ENCODE results near the gene CNDP2. TPM values are rescaled to one million over a fixed set of nuclear protein-coding genes. Genes with fewer than 3 reads are reported as not detected.

Gene CNDP2
- total RNA-seq, 1 experiment from 2014 or later = 75.3 TPM

DNA sequence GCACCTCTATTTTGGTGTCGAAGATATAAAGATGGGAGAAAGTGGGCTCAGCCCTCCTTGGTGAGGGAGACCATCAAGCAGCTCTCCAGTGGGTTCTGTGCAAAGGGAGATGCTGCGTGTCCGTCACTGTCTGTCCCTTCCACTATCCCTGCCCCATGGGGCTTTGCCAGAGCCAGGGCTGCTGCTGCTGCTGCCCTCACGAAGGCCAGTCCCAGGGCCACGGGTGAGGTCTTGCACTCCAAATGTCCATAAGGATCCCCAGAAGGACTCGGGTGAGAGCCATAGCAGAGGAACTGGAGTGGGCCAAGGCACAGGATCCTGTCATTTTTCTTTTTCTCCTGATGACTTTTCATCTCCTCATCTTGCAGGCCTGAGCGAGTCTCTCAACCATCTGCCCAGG is 35.3 kb upstream of the CNDP2 start:
- BruUV-seq (replicated peaks) = no TSS peak
- intact Hi-C loops (cut with micrococcal nuclease; ENCODE audit: unreplicated experiment) = loop anchor here (10.0 kb wide), 1 partner anchor 56 kb away; no protein-coding TSS in a partner anchor
- ChIA-PET CTCF (no interaction called here), POLR2A (ENCODE audit: low non-redundant PET) (no interaction called here)
- no peak for DNase-seq (ENCODE audit: low spot score)
- no peaks in the 10 kb centered on the region for H3K9me3 ChIP-seq (ENCODE audit: low read depth, low read length, poor library complexity, severe bottlenecking)
- peaks cover 62% of the 10 kb centered on the region for H3K27me3 ChIP-seq (replicated peaks; ENCODE audit: insufficient read depth, low read depth, low read length, poor library complexity)
- H3K4me1 ChIP-seq (ENCODE audit: insufficient read depth, low read length, poor library complexity, severe bottlenecking) = no peaks in the 10 kb centered on the region
- no peak for TF ChIP-seq EZH2 (IDR thresholded peaks at IDR 0.05; ENCODE audit: borderline replicate concordance, low read depth, low read length, poor library complexity, severe bottlenecking)
- TF ChIP-seq, protein P1, sequence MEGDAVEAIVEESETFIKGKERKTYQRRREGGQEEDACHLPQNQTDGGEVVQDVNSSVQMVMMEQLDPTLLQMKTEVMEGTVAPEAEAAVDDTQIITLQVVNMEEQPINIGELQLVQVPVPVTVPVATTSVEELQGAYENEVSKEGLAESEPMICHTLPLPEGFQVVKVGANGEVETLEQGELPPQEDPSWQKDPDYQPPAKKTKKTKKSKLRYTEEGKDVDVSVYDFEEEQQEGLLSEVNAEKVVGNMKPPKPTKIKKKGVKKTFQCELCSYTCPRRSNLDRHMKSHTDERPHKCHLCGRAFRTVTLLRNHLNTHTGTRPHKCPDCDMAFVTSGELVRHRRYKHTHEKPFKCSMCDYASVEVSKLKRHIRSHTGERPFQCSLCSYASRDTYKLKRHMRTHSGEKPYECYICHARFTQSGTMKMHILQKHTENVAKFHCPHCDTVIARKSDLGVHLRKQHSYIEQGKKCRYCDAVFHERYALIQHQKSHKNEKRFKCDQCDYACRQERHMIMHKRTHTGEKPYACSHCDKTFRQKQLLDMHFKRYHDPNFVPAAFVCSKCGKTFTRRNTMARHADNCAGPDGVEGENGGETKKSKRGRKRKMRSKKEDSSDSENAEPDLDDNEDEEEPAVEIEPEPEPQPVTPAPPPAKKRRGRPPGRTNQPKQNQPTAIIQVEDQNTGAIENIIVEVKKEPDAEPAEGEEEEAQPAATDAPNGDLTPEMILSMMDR (conservative IDR thresholded peaks at IDR 0.05; ENCODE audit: low read depth, low read length) = no peak
- H3K27ac ChIP-seq (ENCODE audit: low read depth, low read length, poor library complexity, severe bottlenecking) = no peak overlapping the region
- H3K4me3 ChIP-seq (ENCODE audit: low read depth, low read length, poor library complexity, severe bottlenecking) = no peak overlapping the region
- H3K36me3 ChIP-seq (ENCODE audit: insufficient read depth, low read length, poor library complexity, severe bottlenecking) = no peaks in the 10 kb centered on the region

DNA sequence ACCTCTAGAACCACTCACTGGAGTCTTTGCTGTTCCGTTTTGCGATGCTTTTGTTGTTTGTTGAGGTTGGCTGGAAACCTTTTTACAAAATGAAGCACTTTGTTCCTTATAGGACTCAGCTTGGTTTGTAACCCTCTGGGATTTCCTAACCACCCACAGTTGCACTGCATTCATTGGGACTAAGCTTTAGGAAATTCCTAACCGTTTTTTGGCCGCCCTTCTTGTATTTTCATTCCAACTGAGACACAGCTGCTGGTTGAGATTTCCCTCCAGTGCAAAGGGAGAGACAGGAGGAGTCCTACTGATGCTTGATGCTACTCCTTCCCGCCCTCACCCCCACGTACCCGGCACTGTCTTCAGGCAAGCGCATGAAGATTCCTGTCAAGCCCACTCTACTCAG is 32.9 kb upstream of the CNDP2 start:
- Histone ChIP-seq H3K4me3 (ENCODE audit: low read depth, low read length, poor library complexity, severe bottlenecking) (no peak overlapping the region), H3K36me3 (ENCODE audit: insufficient read depth, low read length, poor library complexity, severe bottlenecking) (no peaks in the 10 kb centered on the region), H3K27me3 (replicated peaks; ENCODE audit: insufficient read depth, low read depth, low read length, poor library complexity) (peaks cover 40% of the 10 kb centered on the region), H3K9me3 (ENCODE audit: low read depth, low read length, poor library complexity, severe bottlenecking) (no peaks in the 10 kb centered on the region), H3K4me1 (ENCODE audit: insufficient read depth, low read length, poor library complexity, severe bottlenecking) (no peaks in the 10 kb centered on the region), H3K27ac (ENCODE audit: low read depth, low read length, poor library complexity, severe bottlenecking) (no peak overlapping the region)
- DNase-seq (ENCODE audit: low spot score) = no peak
- BruUV-seq (replicated peaks) = no TSS peak
- CTCF ChIA-PET = no interaction called here
- TF ChIP-seq EZH2 (IDR thresholded peaks at IDR 0.05; ENCODE audit: borderline replicate concordance, low read depth, low read length, poor library complexity, severe bottlenecking) = no peak
- TF ChIP-seq, protein P1 (conservative IDR thresholded peaks at IDR 0.05; ENCODE audit: low read depth, low read length) = no peak
- intact Hi-C loops (cut with micrococcal nuclease; ENCODE audit: unreplicated experiment) = loop anchor here (10.0 kb wide), 1 partner anchor 58 kb away; no protein-coding TSS in a partner anchor
- POLR2A ChIA-PET (ENCODE audit: low non-redundant PET) = no interaction called here

DNA sequence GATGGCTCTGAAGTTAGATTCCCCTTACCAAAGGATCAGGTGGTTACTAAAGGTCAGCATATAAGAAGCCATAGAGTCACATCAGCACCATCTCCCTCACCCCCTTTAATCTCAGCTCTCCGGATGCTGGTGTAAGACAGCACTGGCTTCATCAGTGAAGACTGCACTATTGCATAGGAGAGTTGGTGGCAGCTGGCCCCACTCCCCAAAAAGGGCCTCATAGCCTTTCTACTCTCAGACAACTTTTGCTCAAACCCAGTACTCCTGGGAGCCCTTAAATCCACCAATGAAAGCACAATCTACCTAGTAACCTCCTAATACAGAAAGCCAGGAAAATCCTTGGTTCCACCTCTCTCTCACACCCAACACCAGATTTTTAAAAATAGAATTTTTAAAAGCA is 32.2 kb upstream of the CNDP2 start:
- H3K4me3 ChIP-seq (ENCODE audit: low read depth, low read length, poor library complexity, severe bottlenecking) = no peak overlapping the region
- H3K27me3 ChIP-seq (replicated peaks; ENCODE audit: insufficient read depth, low read depth, low read length, poor library complexity) = peaks cover 32% of the 10 kb centered on the region
- no peaks in the 10 kb centered on the region for H3K36me3 ChIP-seq (ENCODE audit: insufficient read depth, low read length, poor library complexity, severe bottlenecking)
- ChIA-PET POLR2A (ENCODE audit: low non-redundant PET) (no interaction called here), CTCF (no interaction called here)
- H3K9me3 ChIP-seq (ENCODE audit: low read depth, low read length, poor library complexity, severe bottlenecking) = no peaks in the 10 kb centered on the region
- no peak for TF ChIP-seq EZH2 (IDR thresholded peaks at IDR 0.05; ENCODE audit: borderline replicate concordance, low read depth, low read length, poor library complexity, severe bottlenecking)
- TF ChIP-seq, protein P1 (conservative IDR thresholded peaks at IDR 0.05; ENCODE audit: low read depth, low read length) = no peak
- DNase-seq (ENCODE audit: low spot score) = no peak
- H3K4me1 ChIP-seq (ENCODE audit: insufficient read depth, low read length, poor library complexity, severe bottlenecking) = no peaks in the 10 kb centered on the region
- no TSS peak for BruUV-seq (replicated peaks)
- no peak overlapping the region for H3K27ac ChIP-seq (ENCODE audit: low read depth, low read length, poor library complexity, severe bottlenecking)
- intact Hi-C loops (cut with micrococcal nuclease; ENCODE audit: unreplicated experiment) = loop anchor here (10.0 kb wide), 1 partner anchor 59 kb away; no protein-coding TSS in a partner anchor

Data from A673 (cell line).